ENCODE results near the gene AGXT.

DNA sequence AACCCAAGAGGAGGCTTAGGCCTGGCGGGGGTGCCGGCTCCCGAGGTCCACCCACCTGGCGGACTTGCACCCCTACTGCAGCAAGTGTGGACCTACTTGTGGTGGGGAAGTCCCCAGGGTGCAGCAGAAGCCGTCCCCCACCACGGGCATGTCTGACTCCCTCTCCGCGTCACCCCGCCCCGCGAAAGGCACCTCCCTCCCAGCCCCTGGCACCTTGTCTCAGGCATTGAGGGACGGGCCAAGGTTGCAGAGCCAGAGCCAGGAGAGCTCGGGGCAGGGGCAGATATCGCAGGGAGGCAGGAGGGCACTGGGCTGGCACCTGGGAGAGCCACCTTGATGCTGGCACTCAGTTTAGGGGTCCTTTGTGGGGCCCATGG is 56.6 kb downstream of the AGXT start:
- TF ChIP-seq, protein P1, sequence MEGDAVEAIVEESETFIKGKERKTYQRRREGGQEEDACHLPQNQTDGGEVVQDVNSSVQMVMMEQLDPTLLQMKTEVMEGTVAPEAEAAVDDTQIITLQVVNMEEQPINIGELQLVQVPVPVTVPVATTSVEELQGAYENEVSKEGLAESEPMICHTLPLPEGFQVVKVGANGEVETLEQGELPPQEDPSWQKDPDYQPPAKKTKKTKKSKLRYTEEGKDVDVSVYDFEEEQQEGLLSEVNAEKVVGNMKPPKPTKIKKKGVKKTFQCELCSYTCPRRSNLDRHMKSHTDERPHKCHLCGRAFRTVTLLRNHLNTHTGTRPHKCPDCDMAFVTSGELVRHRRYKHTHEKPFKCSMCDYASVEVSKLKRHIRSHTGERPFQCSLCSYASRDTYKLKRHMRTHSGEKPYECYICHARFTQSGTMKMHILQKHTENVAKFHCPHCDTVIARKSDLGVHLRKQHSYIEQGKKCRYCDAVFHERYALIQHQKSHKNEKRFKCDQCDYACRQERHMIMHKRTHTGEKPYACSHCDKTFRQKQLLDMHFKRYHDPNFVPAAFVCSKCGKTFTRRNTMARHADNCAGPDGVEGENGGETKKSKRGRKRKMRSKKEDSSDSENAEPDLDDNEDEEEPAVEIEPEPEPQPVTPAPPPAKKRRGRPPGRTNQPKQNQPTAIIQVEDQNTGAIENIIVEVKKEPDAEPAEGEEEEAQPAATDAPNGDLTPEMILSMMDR (IDR thresholded peaks at IDR 0.05): no peak
- TF ChIP-seq POLR2AphosphoS5 (IDR thresholded peaks at IDR 0.05; ENCODE audit: low read depth, low read length) (no peak), SIN3A (IDR thresholded peaks at IDR 0.05; ENCODE audit: borderline replicate concordance, insufficient read depth, low read depth, low read length) (no peak), TCF7L2 (IDR thresholded peaks at IDR 0.05; ENCODE audit: low read depth, low read length) (no peak)
- TF ChIP-seq, protein P2, sequence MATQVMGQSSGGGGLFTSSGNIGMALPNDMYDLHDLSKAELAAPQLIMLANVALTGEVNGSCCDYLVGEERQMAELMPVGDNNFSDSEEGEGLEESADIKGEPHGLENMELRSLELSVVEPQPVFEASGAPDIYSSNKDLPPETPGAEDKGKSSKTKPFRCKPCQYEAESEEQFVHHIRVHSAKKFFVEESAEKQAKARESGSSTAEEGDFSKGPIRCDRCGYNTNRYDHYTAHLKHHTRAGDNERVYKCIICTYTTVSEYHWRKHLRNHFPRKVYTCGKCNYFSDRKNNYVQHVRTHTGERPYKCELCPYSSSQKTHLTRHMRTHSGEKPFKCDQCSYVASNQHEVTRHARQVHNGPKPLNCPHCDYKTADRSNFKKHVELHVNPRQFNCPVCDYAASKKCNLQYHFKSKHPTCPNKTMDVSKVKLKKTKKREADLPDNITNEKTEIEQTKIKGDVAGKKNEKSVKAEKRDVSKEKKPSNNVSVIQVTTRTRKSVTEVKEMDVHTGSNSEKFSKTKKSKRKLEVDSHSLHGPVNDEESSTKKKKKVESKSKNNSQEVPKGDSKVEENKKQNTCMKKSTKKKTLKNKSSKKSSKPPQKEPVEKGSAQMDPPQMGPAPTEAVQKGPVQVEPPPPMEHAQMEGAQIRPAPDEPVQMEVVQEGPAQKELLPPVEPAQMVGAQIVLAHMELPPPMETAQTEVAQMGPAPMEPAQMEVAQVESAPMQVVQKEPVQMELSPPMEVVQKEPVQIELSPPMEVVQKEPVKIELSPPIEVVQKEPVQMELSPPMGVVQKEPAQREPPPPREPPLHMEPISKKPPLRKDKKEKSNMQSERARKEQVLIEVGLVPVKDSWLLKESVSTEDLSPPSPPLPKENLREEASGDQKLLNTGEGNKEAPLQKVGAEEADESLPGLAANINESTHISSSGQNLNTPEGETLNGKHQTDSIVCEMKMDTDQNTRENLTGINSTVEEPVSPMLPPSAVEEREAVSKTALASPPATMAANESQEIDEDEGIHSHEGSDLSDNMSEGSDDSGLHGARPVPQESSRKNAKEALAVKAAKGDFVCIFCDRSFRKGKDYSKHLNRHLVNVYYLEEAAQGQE (IDR thresholded peaks at IDR 0.05; ENCODE audit: insufficient read depth in 1 of 2, low read depth in 2 of 2, low read length in 1 of 2): no peak
